GM12801 (cell line): ENCODE results near the gene NCAPG2.

Experiments
- CTCF ChIP-seq: IDR thresholded peaks from one replicate; pipeline ENCODE4 v1.5.1; 2011; ENCODE audit warnings: control low read depth; ENCODE audit not compliant: insufficient read length; ENCODE audit errors: extremely low read depth

The NCAPG2 gene

DNA sequence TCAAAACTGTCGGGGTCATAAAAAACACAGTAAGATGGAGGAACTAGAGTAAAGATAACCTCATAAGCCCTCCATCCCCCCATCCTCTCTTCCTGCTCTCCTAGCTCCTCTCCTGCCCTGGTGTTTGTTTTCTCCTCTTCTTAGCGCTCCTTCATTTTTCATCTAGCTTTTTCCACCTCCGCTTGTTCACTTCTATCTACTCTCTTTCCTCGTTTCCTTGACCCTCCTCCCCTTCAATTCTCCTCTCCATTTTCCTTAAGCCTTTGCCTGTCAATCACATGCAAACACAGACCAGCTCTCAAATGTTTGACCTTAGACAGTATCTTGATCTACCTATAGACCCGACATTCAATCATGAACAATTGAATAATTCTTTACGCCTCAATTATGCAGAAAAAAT lies 10.0 kb downstream of the NCAPG2 start:
- TF ChIP-seq CTCF = no peak

- TF ChIP-seq CTCF = no peak
Observed at GRCh38 chr7:158689488-158689887, 15.1 kb downstream of the NCAPG2 start.

DNA sequence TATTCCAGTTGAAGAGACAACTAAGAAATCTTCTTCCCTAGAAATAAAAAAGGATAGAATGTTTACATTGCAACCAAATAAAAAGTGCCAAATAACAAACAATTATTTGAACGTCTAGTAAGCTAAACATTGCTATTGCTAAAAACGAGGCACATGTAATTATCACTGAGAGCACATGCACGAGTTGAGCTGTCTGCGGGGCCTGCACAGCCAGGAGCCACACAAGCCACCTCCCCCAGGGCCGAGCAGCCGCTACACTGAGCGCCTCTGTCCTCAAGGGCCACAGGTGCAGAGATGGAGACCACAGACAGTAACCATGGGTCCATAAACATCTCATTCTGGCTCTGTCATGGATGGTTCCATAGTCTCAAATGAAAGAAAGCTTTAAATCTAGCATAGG lies 17.2 kb downstream of the NCAPG2 start:
- TF ChIP-seq CTCF = no peak

GRCh38 chr7:158685693-158686092 lies 18.9 kb downstream of the NCAPG2 start:
- TF ChIP-seq CTCF = no peak

DNA sequence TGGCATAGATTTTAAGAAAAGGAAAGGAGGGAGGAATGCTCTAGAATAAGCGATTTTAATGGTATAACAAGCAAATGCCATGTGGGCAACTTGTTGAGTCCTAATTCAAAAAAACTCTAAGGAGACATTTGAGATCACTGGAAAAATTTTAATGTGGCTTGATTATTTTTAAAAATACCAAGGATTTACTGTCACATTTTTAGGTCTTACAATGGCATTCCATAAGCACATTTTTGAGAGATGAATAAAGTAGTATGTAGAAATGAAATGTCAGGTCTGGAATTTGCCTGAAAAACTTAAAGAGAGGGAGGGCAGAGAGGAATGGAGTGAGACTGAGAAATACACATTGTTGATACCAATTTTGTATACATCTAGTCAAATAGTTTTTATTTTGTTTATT lies 20.3 kb downstream of the NCAPG2 start:
- no peak for TF ChIP-seq CTCF

- no peak for TF ChIP-seq CTCF
Observed at GRCh38 chr7:158683541-158683940, 21.1 kb downstream of the NCAPG2 start.

DNA sequence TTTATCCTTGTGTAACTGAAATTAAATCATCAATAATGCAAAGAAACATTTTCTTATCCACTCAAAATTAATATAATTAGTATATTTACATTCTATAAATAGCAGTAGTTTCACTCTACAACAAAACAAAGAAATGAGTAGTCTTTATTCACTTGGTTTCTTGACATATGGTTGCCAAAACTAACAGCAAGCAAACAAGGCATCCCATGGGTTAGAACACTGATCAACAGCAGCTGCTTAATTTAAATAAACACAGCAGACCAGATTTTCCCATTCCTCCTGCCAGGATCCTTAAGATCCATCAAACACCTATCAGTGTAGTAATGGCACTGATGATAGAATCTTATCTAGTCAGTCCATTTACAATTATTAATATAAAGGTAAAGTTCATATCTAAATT lies 22.1 kb downstream of the NCAPG2 start:
- no peak for TF ChIP-seq CTCF

DNA sequence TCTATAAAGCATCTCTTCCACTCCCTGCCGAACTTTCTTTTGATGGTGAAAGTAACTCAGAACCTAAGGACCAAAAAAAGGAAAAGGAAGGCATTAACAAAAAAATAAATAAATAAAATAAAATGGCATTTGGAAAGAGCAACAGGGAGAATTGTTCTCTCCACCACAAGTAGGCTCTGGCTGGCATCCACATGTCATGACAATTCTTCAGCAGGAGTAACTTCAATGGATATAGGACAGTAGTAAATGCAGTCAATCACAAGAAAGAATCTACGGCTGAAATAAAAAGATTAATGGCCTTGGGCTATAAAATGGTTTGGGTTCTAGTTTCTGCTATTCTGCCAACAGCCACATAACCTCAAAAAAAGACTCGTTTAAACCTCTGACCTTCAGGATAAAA lies 23.9 kb downstream of the NCAPG2 start:
- no peak for TF ChIP-seq CTCF
